Smooth muscle cell of the brain vasculature (primary cell): Measurements from ENCODE around the gene RTP5.

Source experiments
- DNase-seq: peaks from one replicate; pipeline ENCODE4 v3.0.0-alpha.2; 2012; ENCODE audit warnings: low read depth, low spot score

The RTP5 gene

DNA sequence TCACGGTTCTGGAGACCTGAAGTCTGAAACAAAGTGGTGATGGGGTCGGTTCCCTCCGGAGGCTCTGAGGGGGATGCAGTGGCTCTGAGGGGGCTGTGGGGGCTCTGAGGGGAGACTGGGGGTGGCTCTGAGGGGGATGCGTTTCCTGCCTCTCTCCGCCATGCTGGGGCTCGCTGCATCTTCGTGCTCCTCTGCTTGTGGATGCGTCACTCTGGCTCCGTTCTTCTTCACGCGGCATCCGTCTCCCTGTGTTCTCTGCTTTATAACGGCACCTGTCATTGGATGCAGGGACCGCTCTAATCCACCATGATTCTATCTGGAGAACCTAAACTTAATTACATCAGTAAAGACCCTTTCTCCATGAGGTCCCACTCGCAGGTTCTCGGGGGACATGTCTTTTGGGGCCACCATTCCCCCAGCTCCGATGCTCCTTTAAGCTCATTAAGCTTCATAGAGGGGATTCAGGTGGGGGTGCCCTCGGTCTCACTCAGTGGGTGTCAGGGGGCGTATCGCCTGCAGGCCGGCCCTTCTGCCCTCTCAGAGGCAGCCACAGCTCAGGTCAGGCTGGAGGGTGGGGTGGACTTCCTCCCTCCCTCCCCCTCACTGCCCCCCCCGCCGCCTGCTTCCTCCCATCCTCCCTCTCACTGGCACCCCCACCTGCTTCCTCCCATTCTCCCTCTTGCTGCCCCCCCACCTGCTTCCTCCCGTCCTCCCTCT lies 18.4 kb downstream of the RTP5 start:
- no peak for DNase-seq

DNA sequence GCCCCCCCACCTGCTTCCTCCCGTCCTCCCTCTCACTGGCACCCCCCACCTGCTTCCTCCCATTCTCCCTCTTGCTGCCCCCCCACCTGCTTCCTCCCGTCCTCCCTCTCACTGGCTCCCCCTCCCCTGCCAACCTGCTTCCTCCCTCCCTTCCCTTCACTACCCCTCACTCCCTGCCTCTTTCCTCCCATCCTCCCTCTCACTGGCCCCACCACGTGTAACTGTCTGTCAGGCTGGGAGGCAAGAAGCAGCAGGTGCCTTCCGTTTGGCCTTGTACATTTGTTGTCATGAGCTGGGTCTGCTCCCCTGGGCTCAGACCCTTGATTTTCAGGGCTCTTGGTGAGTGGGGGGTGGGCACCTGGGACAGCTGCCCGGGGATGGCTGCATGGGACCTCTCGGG lies 19.1 kb downstream of the RTP5 start:
- DNase-seq, result no peak

DNA sequence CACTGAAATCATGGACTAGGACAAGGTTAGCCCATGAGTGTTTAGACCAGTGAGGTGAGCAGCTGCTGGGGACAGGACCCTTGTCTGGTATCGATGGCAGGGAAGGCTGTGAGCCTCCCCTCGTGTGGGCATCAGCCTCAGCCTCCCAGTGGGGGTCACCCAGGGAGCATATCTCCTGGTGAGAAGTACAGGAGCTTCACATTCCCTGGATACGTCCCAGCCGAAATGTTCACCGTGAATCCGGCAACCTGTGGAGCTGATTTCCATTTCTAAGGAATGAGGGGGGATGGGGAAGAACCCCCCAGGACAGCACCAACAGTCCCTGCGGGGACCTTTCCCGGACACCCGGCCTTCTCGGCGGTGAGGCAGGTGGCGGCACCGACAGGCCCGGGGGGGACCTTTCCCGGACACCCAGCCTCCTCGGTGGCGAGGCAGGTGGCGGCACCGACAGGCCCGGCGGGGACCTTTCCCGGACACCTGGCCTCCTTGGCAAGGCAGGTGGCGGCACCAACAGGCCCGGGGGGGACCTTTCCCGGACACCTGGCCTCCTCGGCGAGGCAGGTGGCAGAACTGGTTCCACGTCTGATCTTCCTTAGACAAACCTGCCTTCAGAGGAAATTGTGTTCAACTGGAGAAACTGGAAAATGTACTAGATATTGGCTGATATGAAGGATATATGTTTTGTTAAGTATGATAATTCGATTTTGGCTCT lies 21.2 kb downstream of the RTP5 start:
- no peak for DNase-seq

DNA sequence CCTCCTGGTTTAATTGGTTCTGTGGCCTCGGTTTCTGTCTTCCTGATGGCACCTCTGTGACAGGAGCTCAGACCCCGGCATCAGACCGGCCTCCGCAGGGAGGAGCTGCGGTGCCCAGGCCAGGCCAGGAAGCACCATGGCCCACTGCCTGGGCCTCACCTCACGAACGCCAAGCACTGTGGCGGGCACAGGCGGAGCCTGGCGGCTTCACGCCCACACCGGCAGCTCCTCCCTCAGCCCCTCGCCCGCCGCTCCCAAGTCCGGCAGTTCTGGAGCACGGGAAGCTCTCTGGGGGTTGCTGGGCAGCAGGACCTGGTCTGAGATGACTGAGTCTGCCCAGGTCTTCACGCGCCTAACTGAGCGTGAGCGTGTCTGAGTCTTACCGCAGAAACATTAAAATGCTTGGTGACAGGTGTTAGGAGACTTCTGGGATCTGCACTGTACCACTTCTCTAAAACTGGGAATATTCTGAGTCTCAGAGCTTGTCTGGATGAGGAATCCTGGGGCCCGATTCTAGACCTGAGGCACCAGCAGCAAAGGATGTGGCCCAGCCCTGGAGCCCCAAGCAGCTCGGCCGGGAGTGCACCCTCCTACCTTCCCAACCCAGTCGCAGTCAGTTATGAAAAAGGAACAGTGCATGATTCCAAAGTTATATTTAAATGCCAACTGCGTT lies 21.9 kb downstream of the RTP5 start:
- no peak for DNase-seq

DNA sequence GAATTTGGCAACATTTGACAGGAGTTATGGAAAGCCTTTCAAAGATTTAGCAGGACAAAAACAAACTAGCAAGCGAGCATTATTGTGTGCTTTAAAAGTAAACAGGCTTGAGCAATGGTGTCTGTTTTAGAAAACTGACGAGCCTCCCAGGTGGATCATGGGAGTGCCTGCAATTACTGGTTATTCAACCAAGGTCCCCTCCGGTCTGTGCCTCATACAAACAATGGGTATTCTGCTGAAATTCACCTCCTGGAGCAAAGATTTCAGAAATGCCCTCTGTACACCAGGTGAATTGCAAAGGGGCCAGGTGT lies 22.4 kb downstream of the RTP5 start:
- no peak for DNase-seq

DNA sequence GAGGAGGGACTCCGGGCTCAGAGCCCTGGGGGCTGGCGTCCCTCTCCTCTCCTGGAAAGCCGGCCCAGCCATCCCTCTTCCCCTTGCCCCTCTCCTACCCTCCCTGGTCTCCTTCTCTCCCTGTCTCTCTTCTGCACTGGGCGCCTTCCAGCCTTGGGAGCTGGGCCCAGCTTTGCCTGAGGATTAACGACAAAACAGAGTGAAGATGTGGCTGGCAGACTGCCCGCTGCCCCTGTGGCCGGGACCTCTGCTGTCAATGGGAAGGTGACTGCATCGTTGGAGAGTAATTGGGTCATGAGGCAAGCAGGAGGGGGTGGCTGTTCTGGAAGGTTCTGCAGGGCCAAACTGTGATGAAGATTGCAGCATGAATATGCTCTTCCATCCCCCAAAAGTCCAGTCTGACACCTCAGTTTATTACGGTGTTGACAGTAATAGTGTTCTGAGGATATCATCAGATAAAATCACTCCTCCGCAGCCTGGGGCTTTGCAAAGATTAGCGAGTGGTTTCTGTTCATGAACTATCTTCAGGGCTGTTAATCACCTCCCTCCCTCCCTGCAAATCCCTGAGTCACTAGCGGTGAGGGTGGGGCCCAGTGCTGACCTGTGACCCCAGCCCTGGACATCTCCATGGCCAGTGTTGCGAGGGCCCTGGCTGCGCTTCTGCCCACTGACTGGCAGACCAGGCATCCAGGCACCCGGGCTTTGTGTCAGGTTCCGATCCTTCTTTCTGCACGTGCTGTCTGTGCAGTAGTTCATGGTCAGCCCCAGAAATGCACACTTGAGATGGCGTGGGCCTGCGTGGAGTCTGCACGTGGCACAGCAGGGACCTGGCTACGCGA lies 23.0 kb downstream of the RTP5 start:
- no peak for DNase-seq

DNA sequence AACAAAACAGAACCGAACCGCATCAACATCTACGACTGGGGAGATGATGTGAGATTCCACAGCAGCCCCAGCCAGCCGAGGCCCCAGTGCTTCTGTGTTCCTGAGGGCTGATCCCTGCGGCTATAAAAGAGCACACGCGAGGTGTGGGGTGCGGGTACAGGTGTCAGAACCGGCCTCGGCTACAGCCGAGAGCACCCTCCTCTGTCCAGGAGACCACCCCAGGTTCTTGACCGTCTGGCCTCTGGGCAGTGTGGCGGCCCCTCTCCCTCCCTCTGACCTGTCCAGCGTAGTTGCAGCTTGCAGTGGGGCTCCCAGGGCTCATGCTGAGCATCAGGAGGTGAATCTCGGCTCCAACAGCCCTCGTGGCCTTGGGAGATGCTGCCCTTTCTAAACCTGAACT lies 23.7 kb downstream of the RTP5 start:
- no peak for DNase-seq

DNA sequence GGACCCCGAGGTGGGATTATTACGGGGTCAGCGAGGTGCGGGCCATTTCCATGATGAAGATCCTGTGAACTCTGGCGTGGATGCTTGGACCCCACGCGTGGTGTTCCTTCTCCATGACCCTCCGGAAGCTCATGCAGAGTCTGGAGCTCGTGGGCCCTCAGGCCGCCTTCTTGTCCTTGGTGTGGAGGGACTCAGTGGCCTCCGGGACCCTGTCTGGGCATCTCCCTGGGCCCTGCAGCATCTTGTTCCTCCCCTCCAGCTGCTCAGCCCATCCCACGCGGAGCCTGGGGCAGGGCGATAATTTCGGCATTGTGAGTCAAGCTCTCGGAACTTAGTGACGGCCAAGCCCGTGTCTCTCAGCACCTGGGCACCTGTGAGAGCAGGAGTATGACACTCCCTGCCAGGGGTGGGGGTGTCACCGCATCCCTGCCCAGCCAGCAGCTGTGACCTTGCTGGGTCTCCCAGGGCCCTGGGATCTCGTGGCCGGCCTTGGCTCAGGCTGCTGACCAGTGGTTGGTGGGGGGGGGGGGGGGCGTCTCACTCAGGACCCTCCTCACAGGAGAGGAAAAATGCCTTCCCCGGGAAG lies 24.6 kb downstream of the RTP5 start:
- DNase-seq, result no peak

DNA sequence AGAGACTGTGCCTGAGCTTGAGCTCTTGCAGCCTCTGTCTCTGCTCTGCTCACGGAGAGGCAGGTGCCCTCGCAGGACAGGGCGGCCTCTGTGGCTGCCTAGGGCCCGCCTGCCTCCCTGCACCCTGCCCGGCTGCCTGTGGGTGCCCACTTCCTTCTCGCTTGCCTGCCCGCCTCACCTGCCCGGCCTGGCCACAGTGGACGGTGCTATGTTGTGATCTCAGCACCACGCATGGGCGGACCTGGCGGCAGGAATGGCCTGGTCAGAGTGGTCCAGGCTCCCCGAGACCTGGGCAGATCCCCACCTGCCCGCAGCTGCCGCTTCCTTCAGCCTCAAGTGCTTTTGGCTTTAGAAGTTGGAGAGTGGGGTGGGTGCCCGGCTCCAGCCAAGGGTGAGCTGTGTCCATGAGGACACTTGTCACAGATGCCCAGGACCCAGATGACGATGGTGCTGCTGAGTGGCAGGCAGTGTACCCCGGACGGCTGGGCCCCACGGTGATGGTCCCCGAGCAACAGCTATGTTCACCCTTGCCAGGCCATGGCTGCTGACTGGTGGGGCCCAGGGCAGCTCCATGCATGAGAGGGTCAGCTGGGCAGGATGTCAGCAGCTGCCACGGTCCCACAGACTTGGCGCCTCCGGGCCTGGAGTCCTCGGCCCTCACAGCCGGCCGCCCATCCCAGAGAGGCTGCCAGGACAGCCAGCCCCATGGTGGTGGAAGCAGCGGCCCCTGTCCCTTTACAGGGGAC lies 25.3 kb downstream of the RTP5 start:
- no peak for DNase-seq

DNA sequence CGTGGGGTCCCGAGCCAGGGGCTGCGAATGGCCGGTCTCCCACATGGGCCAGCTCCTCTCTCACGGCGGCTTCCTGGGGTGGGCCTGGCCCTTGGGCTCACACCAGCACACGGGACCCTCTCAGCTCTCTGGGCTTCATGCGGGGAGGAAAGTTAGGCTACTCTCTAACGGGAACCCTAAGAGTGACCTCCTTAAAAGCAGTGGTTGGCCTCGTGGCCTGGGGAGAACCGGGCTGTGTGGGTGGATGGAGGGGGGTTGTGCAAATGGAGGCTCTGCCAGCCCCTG lies 25.8 kb downstream of the RTP5 start:
- DNase-seq, result no peak

DNA sequence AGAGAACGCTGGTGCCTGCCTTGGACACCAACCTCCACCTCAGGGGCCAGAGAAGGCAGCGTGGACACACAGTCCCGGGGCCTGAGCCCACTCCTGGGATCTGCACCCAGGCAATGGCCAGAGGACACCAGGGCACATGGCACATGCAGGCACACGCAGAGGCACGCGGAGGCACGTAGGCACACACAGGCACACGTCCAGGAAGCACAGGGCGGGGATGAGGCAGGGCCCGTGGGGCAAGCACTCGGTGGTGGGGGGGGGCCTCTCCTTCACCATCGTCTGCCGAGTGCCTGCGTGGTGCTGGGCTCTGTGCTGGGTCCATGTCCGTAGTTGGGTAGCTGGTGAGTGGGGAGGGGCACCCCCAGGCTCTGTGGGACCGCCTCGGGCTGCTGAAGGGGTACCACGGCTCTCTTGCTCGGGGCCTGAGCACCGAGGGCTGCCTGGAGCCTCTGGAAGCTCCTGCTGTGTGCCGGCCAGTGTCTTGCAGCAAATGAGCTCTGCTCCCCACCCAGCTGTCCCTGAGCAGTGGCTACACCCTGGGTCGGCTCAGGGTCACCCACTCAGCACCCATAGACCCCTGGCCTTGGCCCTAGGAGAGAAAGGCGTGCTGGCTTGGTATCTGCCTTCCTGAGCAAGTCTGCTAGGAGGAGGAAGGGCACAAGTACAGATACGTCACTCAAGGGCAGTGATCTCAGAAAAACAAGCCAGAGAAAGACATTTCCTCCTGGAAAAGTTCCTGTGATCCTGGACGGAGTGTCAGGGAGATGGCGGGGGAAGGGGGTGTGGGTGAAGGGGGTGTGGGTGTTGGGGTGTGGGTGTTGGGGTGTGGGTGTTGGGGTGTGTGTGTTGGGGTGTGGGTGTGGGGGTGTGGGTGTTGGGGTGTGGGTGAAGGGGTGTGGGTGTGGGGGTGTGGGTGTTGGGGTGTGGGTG lies 26.4 kb downstream of the RTP5 start:
- DNase-seq, result no peak

DNA sequence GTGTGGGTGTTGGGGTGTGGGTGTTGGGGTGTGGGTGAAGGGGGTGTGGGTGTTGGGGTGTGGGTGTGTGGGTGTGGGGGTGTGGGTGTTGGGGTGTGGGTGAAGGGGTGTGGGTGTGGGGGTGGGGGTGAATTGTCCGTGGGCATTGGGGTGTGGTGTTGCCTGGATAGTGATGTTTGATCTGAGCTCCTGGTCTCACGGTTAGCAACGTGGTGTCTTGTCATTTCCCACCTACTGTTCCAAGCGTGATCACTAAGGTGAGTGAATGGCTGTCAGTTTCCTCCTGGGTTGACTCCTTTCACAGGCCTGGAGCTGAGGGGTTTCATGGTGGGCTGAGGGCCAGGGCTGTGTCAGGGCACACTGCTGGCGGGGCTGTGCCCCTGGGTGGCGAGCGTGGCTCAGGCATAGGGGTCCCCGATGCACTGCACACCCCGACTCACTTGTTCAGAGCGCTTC lies 27.2 kb downstream of the RTP5 start:
- no peak for DNase-seq

DNA sequence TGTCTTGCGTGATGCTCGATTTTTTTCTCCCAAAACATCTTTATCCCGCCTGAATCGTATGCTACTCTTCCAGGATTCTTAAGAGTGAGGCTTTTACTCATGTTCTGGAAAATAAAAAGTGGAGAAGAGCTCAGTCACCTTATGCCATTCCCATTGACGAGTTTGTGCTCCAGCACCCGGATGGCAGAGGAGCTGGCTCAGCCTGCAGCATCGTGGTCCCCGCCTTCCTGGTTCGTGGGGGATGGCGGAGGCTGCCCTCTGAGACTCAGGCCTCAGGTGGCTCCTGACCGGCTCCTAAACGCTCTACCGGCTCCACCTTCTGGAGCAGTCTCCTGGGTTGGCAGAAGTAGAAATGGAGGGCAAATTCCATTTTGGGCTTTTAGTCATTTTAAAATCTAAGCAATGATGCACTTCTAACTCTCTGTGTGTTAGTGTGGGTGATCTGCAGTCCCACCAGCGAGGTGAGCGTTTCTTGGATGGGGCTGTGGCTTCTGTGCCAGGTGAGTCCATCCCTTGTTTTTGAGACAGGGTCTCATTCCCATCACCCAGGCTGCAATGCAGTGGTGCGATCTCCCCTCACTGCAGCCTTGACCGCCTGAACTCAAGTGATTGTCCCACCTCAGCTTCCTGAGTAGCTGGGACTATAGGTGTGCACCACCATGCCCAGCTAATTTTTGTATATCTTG lies 27.8 kb downstream of the RTP5 start:
- no peak for DNase-seq

DNA sequence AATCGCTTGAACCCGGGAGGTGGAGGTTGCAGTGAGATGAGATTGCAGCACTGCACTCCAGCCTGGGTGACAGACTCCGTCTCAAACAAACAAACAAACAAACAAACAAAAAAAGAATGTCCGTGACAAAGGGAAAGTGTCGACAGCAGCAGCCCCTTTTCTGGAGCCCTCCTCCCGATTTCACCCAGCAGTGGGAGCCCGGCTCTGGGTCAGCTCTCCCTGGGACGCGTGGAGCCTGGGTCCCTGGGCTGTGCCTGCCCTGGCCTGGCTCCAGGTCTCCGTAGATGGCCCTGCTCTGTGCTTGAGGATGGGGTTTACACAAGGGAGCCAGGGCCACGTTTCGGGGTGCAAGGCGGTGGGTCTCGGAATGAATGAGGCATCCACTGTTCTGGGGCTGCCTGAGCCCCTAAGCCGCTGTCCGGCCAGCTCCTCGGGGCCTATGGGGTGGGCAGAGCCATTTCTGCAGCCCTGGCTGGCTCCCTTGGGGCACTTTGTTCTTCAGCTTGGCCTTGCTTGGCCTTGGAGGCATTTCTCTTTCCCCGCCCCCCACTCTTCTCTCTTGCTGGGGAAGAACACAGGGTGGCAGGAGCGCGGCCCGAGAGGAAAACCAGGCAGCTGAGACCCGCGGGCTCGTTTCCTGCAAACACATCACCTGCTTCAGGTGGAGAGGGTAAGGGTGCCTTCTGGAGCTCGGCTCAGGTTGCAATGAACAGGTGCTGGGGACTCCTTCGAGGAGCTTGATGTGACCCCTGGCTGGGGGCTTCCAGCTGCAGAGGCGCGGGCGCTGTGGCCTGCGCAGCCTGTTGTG lies 29.1 kb downstream of the RTP5 start:
- no peak for DNase-seq

DNA sequence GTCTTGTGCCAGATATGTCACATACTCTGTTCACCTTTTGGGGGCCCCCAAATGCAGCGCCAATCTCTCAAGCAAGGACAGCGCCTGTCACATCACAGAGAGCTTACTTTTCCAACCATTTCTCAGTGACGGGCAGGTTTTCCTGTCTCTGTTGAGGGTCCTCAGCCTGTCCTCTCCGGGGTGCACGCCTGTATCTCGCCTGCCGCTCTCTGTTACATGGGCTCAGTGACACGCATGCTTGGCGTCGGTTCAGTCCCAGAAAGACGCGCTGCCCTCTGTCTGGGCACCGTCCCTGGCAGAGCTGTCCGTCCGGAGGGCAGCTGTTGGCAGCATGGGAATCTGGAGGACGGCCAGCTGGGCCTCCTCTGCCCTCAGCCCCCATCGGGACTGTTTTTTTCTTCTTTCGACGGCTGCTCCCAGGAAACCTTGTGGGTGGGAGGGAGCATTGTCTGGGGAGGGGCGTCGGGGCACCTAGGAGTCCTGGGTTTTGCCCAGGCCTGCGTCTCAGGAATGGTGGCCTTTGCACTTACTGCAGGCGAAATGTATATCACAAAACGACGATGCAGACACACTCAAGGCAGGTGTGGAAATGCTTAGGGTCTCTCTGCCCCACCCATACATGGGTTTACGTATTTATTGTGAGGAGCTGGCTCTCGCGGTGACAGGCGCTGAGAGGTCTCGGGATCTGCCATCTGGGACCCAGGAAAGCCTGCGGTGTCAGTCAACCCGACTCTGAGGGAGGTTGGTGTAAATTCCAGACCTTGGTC lies 30.9 kb downstream of the RTP5 start:
- DNase-seq, result no peak

DNA sequence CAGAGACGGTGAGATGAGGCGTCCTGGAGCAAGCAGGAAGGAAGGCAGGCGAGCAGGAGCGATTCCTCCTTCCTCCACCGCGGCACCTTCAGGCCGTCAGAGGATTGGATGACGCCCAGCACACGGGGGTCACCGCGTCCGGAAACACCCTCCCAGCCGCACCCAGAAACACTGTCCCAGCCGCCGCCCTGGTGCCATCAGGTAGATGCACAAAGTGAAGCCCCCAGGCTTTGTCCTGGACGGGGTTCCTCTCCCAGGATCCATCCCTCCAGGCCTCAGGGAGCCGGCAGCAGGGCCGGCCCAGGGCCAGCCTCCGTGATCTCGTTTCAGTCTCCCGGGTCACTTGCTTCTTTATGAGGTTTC lies 31.5 kb downstream of the RTP5 start:
- no peak for DNase-seq

DNA sequence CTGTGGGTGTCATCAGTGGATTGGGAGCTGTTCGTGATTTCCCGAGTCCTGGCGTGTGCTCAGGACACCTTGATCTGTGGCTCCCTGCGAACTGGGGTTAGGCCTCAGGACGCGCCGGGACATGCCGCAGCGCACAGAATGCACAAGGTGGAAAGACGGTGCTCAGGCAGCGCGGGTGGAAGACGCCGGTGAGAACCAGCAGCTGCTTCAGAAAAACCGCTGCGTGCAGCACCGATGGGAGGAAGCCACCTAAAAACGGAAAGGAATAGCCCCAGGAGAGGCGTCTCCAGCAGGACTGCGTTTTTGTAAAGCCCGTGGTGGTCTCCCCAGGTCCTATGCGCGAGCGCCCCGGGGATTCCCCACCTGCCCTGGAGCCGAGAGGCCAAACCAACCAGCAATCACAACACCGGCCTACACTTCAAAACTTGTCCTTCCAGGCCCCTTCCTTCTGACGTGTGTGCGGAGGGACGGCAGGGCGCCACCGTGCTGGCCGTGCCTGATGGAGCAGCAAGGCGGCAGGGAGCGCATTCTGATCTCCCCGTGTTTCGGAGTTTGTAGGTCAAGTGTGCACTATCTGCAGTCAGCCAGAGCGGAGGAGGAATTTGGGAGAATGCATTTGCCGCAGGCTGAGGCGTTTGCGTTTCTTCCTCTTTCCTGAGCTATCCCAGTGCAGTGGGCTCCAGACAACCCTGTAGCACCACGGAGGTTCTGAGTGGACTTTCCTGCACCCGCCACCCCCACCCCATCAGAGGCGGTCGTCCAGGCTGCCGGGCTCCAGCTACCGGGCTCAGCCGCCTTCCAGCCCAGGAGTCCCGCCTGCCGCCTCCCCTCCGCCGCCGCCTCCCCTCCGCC lies 32.2 kb downstream of the RTP5 start:
- no peak for DNase-seq
